Amniotic epithelial cell (primary cell): ENCODE results near the gene FGF14.

Experiments
- DNase-seq: peaks from one replicate; pipeline ENCODE4 v3.0.0-alpha.2; 2010; ENCODE audit warnings: low read depth

FGF14 gene

DNA sequence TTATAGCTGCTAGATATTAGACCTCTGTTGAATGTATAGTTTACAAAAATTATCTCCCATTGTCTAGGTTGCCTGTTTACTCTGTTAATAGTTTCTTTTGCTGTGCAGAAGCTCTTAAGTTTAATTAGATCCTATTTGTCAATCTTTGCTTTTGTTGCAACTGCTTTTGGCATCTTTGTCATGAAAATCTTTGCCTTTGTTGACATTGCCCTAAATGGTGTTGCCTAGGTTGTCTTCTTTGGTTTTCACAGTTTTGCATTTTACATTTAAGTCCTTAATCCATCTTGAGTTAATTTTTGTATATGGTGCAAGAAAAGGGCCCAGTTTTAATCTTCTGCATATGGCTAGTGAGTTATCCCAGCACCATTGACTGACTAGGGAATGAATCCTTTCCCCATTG, 618.3 kb downstream of the FGF14 start:
- DNase-seq = no peak

DNA sequence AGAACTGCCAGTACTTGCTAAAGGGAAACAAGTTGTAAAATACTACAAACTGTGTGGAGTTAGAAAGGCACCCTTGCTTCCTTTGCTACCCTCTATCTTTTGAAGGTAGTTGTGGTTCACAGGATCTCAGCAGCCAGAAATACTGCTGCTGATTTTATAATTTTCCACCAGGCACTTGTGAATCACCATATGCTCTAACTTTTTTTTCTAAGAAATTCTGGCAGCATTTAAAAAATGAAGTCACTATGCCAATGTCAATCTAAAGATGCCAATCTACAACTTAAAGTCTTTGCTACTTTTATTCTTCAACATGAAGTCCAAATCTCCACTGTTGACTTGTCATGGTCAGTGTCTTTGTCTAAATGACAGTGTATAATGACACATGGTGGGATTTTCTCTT, 621.6 kb downstream of the FGF14 start:
- DNase-seq = no peak

- no peak for DNase-seq
These were observed 622.7 kb downstream of the FGF14 start for GRCh38 chr13:101779147-101779546.

DNA sequence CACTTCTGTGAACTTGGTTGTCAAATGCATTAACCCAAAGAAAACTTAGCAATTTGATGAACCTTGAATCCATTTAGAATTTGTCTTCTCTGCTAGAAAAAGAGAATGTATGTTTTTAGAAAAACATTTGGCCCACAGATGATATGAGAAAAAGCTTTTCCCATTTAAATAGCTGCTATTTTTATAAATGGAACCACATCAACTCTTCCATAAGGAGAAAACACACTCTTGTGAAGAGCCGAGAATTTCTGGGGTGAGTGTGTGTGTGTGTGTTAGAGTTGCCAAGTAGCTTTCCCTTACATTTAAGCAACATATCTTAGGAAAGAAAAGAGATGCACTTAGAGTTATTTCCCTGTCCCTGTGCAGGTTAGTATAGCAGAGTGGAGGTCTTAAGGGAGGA, 626.6 kb downstream of the FGF14 start:
- no peak for DNase-seq

GRCh38 chr13:101774393-101774792, 627.5 kb downstream of the FGF14 start:
- DNase-seq = no peak

DNA sequence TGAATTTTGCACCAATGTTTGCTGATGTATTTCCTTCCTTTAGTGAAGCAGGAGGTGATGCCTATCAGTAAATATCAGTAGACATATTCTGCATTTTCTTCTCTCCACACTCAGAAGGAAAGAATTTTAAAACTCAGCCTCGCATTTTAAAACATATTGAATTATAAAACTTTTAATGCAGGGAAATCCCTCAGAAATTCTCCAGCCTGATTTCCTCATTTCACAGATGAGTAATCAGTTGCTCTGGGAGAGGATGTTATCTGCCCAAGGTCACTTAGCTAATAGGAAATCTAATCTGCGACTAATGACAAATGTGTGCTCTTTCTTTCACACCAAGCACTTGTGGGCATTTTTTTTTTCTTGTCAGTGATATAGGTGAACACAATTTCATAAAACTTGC, 628.8 kb downstream of the FGF14 start:
- DNase-seq = peak; percentile 84

GRCh38 chr13:101767131-101767530, 634.7 kb downstream of the FGF14 start:
- no peak for DNase-seq

GRCh38 chr13:101763191-101763590, 638.7 kb downstream of the FGF14 start:
- DNase-seq = no peak

- DNase-seq = peak; percentile 71
These were observed 644.3 kb downstream of the FGF14 start for GRCh38 chr13:101757446-101758039.

DNA sequence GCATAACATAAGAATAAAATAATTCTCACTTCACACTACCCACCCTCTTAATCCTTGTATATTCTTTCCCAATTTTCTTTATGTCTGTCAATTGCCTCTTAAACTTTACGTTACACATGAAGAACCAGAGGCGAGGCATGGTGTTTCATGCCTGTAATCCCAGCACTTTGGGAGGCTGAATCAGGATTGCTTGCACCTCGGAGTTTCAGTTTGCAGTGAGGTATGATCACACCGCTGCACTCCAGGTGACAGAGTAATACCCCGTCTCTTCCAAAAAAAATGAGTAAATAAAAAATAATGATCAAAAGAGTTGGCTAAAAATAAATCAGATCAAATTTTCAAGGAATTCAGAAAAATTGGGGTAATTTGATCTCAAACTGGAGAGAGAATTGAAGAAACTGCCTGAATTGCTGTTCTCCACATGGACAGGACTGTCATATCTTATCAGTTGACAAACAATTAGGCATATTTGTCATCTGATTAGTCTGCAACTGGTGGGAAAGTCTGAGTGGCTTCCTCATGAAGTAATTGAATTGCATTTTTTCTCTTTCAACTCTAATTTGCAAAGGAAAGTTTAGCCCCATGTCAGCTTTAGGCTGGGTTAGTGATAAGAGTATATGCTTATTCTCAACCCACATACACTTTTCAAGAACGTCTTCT, 646.5 kb downstream of the FGF14 start:
- DNase-seq = peak; percentile 57

DNA sequence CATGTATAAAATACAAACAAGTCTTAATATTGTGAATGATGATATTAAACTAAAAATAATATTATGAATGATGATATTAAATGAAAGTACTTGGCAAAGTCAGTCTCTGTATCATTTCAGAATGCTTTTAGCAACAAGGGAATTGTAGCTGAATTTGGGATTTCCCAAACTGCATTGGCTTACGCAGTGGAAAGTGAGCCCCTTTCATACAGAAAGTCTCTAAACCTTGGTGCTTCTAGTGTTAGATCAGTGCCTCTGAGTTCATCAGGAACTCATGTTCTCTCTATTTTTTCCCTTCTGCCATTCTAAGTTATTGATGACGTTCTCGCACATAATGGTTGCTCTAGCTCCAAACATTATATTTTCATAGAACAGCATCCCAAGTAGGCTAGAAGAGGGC, 649.4 kb downstream of the FGF14 start:
- no peak for DNase-seq

GRCh38 chr13:101751488-101751887, 650.4 kb downstream of the FGF14 start:
- peak; percentile 99 for DNase-seq

GRCh38 chr13:101749584-101749983, 652.3 kb downstream of the FGF14 start:
- DNase-seq = no peak

GRCh38 chr13:101747039-101747438, 654.8 kb downstream of the FGF14 start:
- DNase-seq = no peak

DNA sequence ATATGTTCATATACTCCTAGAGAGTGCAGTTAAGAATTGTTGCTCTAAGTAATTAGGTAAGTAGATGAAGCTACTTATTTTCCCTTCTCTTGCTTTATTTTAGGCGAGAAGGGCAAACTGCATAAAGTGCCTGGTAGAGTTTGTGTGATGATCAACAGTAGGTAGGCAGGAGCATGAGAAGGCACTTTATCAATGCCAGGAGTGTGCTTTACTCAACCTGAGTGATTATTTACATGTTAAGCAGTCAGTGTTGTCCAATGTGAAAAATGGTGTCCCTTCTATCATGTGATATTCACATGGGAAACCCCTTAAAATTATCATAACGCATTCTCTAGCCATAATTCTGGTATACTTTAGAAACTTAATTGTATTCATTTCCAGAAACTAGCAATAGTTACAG, 655.3 kb downstream of the FGF14 start:
- DNase-seq = no peak

DNA sequence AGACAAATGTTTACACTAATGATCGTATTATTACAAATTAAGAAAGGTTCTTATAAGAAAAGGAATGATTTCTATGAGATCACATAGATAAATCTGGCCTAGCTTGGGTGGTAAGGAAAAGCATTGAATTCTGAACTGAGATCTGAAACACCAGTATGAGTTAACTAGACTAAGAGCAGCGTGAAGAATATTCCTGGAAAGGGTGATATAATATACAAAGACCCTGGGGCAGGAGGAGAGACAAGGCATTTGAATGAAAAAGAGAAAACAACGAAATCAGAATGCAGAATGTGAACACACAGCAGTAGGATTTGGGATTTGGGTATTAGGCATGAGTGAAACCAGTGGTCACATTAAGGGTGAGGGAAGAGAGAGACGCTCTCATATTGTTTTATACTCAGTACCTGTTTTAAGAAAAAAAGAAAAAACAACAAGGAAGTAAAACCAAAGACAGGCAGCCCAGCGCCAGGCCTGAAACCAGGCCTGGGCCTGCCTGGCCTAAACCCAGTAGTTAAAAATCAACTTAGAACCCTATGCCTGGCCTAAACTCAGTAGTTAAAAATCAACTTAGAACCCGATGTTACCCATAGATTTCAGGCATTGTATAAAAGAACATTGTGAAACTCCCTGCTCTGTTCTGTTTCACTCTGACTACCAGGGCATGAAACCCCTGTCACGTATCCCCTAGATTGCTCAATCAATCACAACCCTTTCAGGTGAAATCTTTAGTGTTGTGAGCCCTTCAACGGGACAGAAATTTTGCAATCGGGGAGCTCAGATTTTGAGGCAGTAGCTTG, 662.3 kb downstream of the FGF14 start:
- DNase-seq = peak; percentile 10

GRCh38 chr13:101738336-101738735, 663.5 kb downstream of the FGF14 start:
- no peak for DNase-seq

DNA sequence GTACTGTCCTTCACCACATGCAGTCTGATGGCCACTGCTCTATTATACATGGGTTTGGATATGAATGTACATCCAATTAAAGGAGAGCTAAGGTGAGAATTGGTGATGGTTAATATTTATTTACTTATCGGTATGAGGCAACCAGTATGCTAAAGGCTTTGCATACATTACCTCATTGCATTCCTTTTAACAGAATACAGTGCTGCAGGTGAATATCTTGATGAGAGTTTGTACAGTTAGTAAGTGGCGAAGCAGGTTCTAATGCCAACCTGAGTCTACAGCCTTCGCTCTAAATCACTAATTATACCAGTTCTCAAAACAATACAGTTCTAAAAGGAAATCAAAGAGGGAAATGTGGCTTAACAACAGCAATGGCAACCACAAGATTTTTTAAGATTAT, 665.3 kb downstream of the FGF14 start:
- no peak for DNase-seq

GRCh38 chr13:101730420-101731000, 671.3 kb downstream of the FGF14 start:
- peak; percentile 28 for DNase-seq

DNA sequence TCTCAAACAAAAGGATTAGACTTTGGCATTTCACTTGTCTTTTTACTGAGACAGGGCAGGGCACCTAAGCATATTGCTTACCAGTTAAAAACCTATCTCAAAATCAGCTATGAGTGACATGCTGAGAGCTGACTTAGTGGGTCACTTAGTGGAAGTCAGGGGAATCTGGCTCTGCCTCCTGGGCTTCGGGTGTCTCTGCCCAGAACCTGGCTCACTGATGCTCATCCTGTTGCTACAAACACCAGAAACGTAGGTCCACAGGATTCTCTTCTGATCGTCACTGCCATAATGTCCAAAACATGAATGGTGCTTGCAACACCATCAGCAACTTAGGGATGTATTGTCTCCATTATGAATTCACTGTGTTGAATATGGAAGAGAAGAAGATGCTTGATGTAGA, 673.2 kb downstream of the FGF14 start:
- no peak for DNase-seq

DNA sequence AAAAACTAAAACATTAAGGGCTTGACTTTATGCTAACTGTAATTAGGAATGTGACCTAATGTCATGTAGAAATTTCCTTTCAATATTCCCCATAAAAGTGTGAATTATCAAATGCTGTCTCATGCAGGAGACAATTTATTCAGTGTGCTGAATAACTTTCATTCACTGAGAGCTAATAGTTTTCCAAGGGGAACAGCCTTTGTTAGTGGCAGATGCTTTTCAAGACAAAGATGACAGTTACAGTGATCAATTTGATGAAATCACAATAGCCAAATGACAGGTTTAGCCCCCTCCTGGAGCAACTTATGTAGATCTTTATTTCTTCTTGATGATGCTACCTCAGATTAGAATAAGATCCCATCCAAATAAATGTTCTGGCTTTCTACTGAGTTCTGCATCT, 673.8 kb downstream of the FGF14 start:
- no peak for DNase-seq

DNA sequence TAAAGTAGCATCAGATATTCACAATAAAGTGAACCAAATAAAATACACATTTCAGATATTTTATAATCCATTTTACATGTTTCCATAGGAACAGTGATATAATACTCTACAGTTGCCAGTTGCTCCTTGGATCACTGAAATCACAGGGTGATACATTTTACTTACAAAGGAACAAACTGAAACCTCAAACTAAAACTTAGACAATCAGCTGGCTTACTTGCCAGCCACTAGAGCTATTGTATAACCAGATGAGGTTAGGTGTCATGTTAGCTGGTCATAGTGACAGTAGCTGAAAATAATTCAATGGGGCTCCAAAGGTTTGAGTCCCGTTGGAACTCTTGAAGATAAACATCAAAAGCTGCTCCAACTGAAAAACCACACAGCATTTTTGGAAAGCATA, 674.7 kb downstream of the FGF14 start:
- DNase-seq = no peak

- DNase-seq = no peak
These were observed 675.2 kb downstream of the FGF14 start for GRCh38 chr13:101726681-101727080.
